Stimulated activated CD8-positive, alpha-beta memory T cell treated with anti-CD3 and anti-CD28 coated beads, Interleukin-4, amount 100 ng/mL, for 4 hours (primary cell): Measurements from ENCODE around the gene SLC9A8.
"Not testable (repeated sequence)": the region's sequence is repeated elsewhere in the genome, so short reads cannot be mapped to it uniquely, and the experiment has no call there.

Experiments used
- DNase-seq, 2 donors: peaks; one replicate each; pipeline ENCODE4 v3.0.0-alpha.2; 2020; ENCODE audit warnings: low read depth in 2 of 2, low spot score in 1 of 2

SLC9A8 gene

GRCh38 chr20:49850463-49851230, 38.0 kb downstream of the SLC9A8 start:
- no peak for DNase-seq

DNA sequence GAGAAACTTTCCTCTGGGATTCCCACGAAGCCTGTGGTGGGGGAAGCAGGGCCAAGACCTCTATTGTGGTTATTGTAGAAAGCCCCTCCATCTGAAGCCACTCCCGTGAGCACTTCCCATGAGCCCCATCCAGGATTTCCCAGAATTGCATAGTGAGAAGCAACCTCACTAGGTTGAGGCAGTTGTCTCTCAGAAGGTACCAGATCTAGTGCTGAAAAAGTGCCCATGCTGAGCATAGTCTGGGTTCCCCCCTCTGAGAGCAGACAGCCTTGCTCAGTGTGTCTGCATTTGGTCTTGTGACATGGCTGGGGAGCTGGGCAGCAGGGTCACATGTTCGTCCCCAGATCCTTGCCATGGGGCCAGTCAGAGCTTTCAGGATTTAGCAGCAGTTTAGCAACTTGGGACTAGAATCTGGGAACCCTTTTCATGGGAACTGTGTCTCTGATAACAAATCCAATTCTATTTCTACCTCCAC, 38.6 kb downstream of the SLC9A8 start:
- no peak for DNase-seq

DNA sequence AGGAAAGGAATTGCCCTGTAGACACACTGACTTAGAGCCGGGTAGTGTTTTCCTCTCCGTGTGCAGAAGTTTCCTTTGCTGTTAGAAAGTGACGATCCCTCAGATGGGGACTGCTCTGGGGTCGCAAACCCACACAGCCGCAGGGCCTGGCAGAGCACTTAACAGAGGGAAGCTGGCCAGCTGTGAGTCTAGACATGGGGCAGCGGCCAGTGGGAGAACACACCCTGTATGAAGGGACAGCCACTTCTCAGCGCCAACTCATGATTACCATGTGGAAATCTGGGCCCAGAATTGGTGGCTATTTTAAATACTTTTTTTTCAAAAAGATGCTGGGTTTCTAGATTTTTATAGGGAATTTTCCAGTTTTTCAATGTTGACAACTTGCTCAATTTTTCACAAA, 39.4 kb downstream of the SLC9A8 start:
- no peak for DNase-seq

- no peak for DNase-seq
Observed at GRCh38 chr20:49852522-49853080, 40.0 kb downstream of the SLC9A8 start.

GRCh38 chr20:49853640-49854039, 41.0 kb downstream of the SLC9A8 start:
- no peak for DNase-seq

DNA sequence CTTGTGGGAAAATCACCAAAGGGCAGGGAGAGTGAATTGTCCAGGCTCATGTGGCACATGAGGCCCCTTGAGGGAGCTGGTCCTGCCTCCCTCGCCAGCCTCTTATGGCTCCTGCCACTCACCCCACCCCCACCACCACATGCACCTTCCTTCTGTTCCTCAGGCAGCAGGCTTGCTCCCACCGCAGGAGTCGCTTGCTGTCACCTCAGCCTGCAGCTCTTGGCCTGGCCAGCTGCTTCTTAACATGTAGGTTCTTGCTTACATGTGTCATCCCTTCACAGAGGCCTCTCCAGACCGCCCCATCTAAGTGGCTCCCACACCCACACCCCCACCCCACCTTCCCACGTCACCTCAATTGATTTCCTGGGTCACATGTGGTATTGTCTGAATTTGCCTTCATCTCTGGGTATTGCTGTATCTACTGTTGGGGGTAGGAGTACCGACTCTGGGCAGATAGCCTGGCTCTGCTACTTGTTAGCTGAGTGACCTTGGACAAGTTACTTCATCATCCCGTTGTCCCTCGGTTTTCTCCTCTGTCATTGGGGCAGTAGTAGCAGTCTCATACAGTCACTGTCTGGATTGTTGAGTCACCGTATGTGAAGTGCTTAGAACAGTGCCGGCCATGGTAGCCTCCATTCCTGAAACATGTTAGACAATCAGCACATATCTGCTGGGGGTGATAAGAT, 41.7 kb downstream of the SLC9A8 start:
- no peak for DNase-seq

DNA sequence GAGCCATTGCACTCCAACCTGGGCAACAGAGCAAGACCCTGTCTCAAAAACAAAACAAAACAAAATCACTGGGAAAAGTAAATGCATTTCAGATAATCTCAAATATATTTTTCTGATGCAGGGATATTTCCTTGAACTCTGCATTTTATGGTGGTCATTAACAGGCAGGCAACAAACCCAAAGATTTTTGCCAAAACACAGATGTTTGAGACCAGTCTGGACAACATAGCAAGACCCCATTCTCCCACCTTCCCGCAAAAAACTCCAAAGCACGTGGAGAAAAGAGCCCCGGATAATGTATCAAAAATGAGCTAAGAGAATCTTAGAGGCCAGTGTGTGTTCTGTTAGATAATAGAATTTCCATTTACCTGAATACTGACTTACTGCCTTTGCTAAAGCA, 44.3 kb downstream of the SLC9A8 start:
- DNase-seq = no peak

DNA sequence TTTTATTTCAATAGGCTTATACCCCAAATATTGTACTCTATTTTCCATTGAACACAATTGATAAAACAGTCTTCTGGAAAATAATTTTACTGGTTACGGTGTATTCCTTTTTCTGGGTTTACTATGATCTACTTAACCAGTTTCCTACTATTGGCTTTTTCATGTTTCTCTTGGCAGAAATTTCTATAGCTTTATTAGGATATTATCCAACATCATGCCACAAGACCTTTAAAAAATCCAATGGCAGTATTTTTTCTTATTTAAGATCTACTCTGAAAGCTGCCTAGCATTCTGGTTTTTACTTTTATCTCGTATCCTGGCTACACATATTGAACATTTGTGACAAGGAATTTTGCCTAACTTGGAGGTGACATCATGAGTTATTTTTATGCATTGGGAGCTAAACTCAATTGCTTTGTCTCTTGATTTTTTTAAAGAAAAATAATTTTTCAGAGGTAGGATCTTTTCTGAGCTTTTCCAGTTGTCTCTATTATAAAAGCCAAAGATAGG, 45.5 kb downstream of the SLC9A8 start:
- no peak for DNase-seq

GRCh38 chr20:49859011-49859410, 46.4 kb downstream of the SLC9A8 start:
- no peak for DNase-seq

DNA sequence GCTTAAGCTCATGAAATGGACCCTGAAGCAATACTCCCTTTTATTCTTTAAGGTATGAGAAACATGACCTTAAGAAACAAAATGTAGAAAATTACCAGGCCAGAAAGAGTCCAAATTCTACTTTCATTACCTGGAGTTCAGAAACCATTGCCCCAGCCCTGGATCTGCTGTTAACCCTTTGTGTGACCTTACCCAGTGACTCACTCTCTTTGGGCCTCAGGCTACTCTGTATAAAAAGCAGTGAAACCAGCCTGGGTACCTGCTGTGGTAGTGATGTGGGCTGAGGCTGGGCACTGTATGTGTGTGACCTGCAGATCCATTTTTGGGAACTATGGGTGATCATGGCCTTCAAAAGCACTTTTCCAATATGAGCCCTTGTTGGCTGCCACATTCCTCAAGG, 47.2 kb downstream of the SLC9A8 start:
- DNase-seq = no peak

- not testable (repeated sequence) for DNase-seq
Observed at GRCh38 chr20:49861232-49861631, 48.6 kb downstream of the SLC9A8 start.

- DNase-seq = no peak
Observed at GRCh38 chr20:49862607-49863200, 50.1 kb downstream of the SLC9A8 start.

- no peak for DNase-seq
Observed at GRCh38 chr20:49863666-49864065, 51.0 kb downstream of the SLC9A8 start.

DNA sequence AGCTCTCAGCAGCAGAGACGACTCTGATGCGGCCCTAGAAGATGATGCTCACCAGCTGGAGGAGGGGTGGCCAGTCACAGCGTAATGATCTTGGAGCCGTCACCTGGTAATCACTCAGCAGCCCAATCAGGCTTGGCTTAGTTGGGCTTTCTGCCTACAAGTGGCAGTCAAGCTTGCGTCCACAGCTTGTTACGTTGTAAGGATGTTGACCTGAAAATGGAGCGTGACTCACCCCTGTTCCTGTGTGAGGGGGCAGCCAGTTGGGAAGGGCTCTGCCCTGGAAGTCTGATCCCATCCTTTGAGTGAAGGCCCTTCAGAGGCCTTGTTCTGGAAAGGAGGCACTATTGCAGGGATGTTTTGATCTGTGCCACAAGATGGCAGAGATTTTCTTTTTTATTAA, 52.9 kb downstream of the SLC9A8 start:
- DNase-seq = no peak

DNA sequence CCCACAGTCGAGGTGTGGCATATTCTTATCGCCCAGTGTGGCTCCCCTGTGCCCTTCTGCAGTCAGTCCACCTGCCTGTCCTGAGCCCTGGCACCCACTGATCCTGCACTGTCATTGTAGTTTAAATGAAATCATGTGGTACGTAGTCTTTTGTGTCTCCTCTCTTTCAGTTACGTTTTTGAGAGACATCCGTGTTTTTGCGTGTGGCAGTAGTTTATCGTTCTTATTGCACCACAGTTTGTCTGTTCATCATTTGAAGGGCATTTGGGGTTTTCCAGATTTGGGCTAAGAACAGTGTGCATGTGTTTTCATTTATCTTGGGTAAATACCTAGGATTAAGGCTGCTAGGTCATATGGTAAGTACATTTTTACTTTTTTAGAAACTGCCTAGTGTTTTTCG, 53.4 kb downstream of the SLC9A8 start:
- DNase-seq = no peak

DNA sequence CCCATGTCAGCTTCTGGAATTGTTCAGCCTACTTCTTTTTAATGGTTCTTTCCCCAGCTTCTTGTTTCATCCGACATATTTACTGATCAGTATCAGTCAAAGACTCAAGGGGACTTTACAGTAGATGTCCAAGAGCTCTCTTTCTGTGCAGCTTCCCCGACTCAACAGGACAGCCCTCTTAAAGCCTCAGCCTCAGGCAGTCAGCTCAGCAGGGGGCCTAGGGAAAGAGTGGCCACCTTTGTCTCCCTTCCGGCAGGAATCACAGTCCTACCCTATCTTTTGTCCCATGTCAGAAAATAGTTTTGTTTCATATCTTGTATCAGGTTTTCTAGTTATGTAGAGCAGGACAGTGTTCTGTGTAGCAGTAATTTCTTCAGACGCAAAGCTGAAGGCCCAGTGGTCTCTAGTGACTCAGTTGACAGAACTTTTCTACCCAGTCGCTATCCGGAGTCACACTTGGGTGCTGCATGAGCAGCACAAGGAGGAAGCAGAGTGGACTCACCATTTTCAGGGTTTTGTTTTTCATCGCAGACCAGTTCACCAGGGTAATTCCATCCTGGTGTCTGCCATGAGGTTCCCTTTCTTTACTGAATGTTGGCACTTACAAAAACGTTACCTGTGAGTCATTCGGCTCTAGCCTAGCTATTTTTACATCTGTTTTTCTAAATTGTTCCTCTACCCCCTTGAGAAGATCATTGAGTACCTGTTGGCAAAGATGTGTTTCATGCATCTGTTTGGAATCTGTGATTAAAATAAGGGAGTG, 55.0 kb downstream of the SLC9A8 start:
- no peak for DNase-seq

- no peak for DNase-seq
Observed at GRCh38 chr20:49868538-49868937, 55.9 kb downstream of the SLC9A8 start.

GRCh38 chr20:49868964-49869363, 56.3 kb downstream of the SLC9A8 start:
- DNase-seq = no peak

GRCh38 chr20:49870261-49870660, 57.6 kb downstream of the SLC9A8 start:
- DNase-seq = no peak

DNA sequence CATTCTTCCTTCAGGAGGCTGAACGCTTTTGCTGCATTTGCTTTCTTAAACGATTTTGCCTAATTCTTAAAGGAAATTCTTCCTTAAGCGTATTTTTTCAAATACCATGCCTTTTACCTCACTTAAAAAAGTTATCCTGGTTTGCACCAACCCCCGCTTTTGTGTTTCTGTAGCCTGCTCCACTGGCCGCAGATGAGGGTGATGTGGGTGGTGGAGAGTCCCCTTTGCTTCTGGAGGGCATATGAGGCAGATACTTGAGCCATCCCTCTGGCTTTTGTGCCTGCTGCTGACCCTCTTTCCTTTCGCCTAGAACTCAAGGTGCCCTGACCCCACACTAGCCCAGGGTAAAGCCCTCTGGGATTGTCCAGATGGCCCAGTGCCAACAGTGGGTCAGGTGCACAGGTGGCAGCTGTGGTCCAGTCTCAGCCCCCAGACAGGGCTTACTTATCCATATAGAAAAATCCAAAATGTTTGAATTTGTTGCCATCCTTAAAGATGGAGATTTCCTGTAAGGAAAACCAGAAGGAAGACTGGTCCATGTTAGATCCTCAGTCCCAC, 58.8 kb downstream of the SLC9A8 start:
- DNase-seq = no peak

DNA sequence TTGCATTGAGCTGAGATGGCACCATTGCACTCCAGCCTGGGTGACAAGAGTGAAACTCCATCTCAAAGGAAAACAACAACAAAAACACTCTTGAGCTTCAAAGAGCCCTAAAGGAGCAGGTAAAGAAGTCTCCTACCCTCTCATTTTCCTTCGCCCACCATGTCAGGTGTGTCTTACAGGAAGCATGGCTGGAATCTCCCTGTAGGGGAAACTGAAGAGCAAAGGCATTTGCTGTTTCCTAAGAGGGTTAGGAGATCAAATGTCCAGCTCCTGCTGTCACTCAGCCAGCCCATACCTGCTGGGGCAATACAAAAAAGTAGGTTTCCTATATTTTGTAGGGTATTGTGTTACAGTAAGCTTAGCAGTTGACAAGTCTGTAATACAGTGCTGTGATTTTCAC, 59.4 kb downstream of the SLC9A8 start:
- no peak for DNase-seq
